Testis (tissue), 2 donors: ENCODE results near the gene PRPF38B.

Experiments used
- CTCF ChIP-seq, 3 experiments: fragments of 450-650 bp in 2 of 3; fragments of 200-600 bp in 1 of 3; sonication (generic) in 1 of 3; IDR thresholded peaks; one replicate each; pipeline ENCODE4 v1.5.1; 2016 to 2019; ENCODE audit warnings: antibody characterized with exemption in 3 of 3, mild to moderate bottlenecking in 2 of 3, moderate library complexity in 1 of 3
- POLR2A ChIP-seq: fragments of 450-650 bp; IDR thresholded peaks from one replicate; pipeline ENCODE4 v1.6.1; 2017; ENCODE audit warnings: antibody characterized with exemption, mild to moderate bottlenecking, moderate library complexity

GRCh38 chr1:108679586-108680213 lies 12.4 kb upstream of the PRPF38B start:
- TF ChIP-seq CTCF (IDR thresholded peaks at IDR 0.05) (no peak), POLR2A (no peak)
